ENCODE data around the gene TMEM63C. TPM values are rescaled to one million over a fixed set of nuclear protein-coding genes. Genes with fewer than 3 reads are reported as not detected.

Gene TMEM63C
- polyA plus RNA-seq, 5 donors, result 0.29 to 1.2 (median 0.52) TPM

- no peak for DNase-seq
Measured at GRCh38 chr14:77220246-77221017, 38.8 kb downstream of the TMEM63C start.

GRCh38 chr14:77221241-77221871, 39.8 kb downstream of the TMEM63C start:
- no peak for DNase-seq

GRCh38 chr14:77222546-77223225, 41.1 kb downstream of the TMEM63C start:
- no peak for DNase-seq

- DNase-seq, result no peak
Measured at GRCh38 chr14:77224212-77224611, 42.6 kb downstream of the TMEM63C start.

- DNase-seq, result no peak
Measured at GRCh38 chr14:77225254-77225653, 43.7 kb downstream of the TMEM63C start.

GRCh38 chr14:77225892-77226557, 44.4 kb downstream of the TMEM63C start:
- DNase-seq, result no peak

GRCh38 chr14:77228056-77228455, 46.5 kb downstream of the TMEM63C start:
- no peak for DNase-seq

- DNase-seq, result no peak
Measured at GRCh38 chr14:77230914-77231313, 49.3 kb downstream of the TMEM63C start.

GRCh38 chr14:77231721-77232120, 50.1 kb downstream of the TMEM63C start:
- DNase-seq, result no peak

GRCh38 chr14:77236814-77237213, 55.2 kb downstream of the TMEM63C start:
- no peak for DNase-seq

- no peak for DNase-seq
Measured at GRCh38 chr14:77238356-77238755, 56.8 kb downstream of the TMEM63C start.

GRCh38 chr14:77238996-77239395, 57.4 kb downstream of the TMEM63C start:
- no peak for DNase-seq

- no peak for DNase-seq
Measured at GRCh38 chr14:77239412-77239811, 57.8 kb downstream of the TMEM63C start.

GRCh38 chr14:77240336-77240915, 58.8 kb downstream of the TMEM63C start:
- DNase-seq, result no peak

GRCh38 chr14:77241955-77242354, 60.4 kb downstream of the TMEM63C start:
- no peak for DNase-seq

- DNase-seq, result no peak
Measured at GRCh38 chr14:77242752-77243151, 61.2 kb downstream of the TMEM63C start.

GRCh38 chr14:77243853-77244252, 62.3 kb downstream of the TMEM63C start:
- no peak for DNase-seq

GRCh38 chr14:77245820-77246219, 64.2 kb downstream of the TMEM63C start:
- no peak for DNase-seq

GRCh38 chr14:77246784-77247183, 65.2 kb downstream of the TMEM63C start:
- DNase-seq, result no peak

GRCh38 chr14:77248666-77249065, 67.1 kb downstream of the TMEM63C start:
- DNase-seq, result no peak

GRCh38 chr14:77249286-77249685, 67.7 kb downstream of the TMEM63C start:
- DNase-seq, result no peak

- no peak for DNase-seq
Measured at GRCh38 chr14:77250927-77251326, 69.3 kb downstream of the TMEM63C start.

Data from right lung (tissue), 5 donors.